ENCODE results near the gene TTYH2.
"Not testable (repeated sequence)": the region's sequence is repeated elsewhere in the genome, so short reads cannot be mapped to it uniquely, and the experiment has no call there.

Gene TTYH2, protein sequence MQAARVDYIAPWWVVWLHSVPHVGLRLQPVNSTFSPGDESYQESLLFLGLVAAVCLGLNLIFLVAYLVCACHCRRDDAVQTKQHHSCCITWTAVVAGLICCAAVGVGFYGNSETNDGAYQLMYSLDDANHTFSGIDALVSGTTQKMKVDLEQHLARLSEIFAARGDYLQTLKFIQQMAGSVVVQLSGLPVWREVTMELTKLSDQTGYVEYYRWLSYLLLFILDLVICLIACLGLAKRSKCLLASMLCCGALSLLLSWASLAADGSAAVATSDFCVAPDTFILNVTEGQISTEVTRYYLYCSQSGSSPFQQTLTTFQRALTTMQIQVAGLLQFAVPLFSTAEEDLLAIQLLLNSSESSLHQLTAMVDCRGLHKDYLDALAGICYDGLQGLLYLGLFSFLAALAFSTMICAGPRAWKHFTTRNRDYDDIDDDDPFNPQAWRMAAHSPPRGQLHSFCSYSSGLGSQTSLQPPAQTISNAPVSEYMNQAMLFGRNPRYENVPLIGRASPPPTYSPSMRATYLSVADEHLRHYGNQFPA

DNA sequence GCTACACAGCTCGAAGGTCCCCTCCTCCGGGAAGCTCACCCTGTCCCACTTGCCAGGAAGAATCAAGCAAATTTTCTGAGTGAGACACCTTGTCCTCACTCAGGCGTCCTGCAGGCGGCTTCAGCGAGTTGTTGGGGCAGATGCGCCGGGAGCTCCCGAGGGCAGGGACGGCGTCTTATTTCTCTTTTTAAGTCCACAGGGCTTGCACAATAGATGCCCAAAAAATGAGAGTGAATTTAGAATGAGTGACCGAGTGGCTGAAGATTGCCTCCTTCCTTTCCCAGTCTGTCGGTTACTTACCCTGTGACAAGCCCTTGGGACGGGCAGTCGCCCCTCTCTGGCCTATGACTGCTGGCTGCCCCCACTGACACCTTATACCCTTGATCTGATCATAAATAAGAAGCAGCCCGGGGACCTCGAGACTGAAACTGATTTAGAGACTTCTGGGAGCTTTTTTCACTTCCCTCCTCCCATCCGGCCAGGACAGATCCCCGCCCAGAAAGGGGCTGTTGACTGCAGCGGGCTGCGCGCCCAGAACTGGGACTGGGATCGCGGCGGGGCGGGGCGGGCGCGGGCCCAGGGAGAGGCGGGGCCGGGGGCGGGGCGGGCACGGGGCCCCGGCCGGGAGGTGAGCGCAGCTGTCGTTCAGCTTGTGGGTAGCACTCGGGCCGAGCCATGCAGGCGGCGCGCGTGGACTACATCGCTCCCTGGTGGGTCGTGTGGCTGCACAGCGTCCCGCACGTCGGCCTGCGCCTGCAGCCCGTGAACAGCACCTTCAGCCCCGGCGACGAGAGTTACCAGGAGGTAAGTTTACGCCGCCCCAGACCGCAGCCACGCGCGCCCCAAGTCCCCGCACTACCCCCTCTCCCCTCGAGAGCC is at the start of gene TTYH2:
TTYH2 (plus strand) TSS at position 659 of the 879 bp plus-strand sequence; CDS start at position 676, 17 bp downstream.
- peak; percentile 61 for DNase-seq (ENCODE audit: low read depth)

DNA sequence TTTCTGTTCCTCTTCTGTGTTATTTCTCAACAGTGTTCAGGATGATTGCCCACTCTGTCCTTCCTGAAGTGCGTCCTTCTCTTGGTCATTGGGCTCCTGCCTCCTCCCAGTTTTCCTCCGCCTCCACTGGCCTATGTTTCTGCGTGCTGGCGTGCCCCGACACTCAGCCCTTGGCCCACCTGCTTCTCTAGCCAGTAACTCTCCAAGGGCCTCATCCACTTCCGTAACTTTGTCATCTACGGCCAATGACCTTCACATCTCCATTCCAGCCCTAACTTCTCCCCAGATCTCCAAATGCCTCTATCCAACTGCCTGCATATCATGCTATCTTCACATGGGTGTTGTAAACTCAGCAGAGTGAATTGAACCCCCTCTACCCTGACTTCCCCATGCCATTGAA is 49.5 kb upstream of the TTYH2 start:
- no peak for DNase-seq (ENCODE audit: low read depth)

DNA sequence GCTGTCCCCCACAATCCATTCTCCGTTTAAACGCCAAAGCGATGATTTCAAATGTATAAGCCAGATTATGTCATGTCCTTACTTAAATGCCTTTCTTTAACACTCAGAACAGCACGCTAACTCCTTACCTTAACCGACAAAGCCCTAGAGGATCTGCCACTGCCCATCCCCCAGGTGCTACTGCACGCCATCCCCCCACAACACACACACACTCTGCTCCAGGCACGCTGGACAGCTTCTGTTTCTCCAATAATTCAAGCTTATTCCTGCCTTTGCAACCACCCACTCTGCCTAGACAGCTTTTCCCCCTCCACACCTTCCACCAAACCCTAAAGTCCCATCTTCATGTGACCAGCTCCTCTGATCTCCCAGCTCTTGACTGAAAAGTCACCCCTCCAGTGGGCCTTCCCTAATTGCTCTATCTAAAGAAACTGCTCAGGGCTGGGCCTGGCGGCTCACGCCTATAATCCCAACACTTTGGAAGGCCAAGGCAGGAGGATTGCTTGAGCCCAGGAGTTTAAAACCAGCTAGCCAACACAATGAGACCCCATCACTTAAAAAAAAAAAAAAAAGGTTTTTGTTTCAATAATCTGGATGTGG is 48.8 kb upstream of the TTYH2 start:
- DNase-seq (ENCODE audit: low read depth): no peak

DNA sequence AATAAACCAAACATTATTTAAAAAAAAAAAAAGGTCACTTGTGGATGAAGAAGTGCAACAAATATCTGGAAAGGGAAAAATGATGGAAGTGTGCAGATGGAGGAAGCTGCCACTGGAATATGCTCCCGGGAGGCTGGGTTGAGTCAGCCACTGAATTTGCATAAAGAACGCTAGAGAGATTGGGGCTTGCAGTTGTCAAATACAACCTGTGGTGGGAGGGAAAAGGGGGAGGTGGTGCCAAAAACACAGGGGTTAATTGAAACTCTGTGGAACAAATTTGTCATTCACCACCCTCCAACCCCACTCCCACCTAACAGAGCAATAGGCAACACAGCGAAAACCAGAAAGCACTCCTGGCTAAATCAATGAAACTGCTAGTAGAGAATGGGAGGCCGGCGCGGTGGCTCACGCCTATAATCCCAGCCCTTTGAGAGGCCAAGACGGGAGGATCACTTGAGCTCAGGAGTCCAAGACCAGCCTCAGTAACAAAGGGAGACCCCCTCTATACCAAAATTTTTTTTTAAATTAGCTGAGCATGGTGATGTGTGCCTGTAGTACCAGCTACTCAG is 47.5 kb upstream of the TTYH2 start:
- no peak for DNase-seq (ENCODE audit: low read depth)

DNA sequence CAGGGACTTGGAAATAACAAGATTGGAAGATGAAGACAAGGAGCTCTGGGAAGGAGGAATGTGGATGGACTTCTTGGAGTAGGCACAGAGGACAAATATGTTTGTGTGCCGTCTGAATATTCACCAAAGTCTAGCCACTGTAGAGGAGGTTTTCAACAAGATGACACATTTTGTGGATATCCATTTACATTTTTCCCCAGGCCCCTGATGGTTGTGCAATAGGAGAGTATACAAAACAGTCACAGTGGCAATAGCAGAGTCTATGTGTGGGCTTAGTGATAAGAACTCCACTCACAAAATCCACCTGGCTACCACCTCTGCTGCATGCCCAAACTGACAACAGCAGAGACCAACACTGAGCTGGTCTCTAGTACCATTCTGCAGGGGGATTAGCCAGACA is 42.4 kb upstream of the TTYH2 start:
- no peak for DNase-seq (ENCODE audit: low read depth)

DNA sequence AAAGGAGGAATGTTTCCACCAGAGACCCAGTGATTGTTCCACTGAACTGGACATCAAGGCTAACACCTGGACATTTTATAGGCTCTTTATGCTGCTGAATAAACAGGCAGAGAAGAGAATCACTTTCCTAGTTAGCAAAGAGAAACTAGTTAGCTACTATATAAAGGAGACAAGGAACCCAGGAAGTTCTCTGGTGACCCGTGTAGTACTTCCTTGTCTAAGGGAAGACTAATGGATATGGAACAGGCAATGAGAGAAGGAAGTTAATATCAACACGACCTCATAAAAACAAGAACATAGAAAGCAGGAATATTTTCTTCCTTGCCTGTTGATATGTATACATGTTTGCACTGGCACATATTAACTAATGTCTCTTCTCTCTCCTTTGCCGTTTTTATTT is 40.7 kb upstream of the TTYH2 start:
- DNase-seq (ENCODE audit: low read depth): no peak

DNA sequence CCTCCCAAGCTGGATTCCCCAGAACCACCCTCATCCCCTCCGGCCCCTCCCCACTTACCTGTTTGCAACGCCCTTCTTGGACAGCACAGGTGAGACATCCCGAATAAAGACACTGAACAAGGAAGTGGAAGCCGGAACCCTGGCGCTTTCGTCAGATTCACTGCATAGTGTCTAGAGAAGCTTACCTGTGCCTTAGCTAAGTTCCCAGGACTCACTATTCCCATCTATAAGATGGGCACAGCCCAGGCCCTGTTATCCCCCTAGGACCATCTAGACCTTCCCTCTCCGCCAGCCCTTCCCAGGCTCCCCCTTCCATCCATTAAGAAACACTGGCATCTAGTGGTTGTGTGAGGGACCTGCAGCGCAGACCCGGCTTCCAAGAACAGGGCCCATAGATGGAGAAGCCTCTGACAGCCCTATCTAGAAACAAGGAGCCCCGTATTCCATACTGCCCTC is 36.8 kb upstream of the TTYH2 start:
- peak; percentile 40 for DNase-seq (ENCODE audit: low read depth)

DNA sequence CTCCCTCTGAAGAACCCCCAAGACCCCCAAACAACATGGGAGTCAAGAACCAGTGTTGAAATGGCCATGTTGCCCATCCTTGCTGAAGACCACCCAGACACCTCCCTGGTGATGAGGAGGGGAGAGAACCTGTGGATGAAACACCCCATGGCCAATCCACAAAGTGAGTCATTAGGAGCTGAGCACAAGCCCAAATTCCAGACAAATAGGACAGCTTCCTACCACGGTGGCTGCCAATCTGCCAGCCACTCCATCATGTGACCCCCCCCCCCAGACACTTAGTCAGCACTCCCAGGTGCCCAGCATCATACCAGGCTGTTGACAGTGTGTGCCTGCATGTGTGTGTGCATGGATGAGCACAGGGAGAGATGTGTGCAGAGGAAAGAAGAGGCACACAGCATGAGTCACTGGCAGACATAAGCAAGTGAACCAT is 36.3 kb upstream of the TTYH2 start:
- no peak for DNase-seq (ENCODE audit: low read depth)

DNA sequence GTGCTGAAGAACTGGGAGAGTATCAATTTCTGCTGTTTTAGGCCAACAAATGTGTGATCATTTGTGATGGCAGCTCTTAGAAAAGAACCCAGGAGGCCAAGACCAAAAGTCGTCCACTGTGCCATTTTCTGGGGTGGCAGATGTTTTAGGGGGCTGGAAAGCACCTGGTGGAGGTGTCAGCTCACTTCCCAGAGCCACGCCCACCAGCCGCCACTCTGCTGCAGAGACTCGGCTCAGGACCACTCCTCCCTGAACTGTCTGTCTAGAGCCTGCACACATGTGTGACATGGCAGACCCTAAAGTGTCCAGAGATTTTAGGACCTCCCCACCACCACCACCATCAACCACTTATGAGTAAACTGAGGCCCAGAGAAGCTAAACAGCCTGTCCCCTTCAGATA is 33.8 kb upstream of the TTYH2 start:
- no peak for DNase-seq (ENCODE audit: low read depth)

DNA sequence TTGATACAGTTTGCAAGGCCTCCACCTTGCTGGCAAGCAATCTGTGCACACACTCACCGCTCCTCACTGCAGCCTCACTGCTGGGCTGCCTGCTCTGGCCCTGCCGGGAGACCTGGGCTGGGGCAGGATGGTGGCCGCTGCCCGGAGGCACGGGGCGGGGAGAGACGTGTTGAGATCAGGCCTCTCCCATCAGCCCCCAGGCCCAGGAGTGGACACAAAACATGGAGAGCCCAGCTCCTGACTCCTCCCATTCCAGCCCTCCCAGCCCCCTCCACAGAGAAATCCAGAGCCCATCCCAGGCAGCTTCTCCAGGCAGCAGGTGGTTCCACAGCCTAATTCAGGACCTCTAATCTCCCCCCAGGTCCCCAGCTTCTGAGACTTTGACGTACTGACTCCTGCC is 33.0 kb upstream of the TTYH2 start:
- no peak for DNase-seq (ENCODE audit: low read depth)

DNA sequence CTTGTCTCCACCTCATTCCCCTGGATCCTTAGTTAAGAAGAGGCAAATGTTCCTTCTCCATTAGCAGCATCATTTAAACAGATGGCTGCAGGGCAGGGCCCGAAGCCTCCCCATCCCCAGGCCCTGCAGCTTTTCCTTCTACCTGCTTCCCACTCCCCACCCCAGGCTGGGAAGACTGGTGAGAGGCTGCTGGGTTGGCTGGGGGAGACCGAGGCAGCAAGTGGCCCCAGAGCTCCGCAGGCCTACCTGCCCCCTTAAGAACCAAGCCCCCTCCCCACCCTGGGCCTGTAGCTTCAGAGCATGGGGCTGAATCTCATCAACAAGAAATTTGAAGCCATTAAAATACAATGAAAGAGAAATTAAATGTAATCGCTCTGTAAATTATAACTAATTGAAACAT is 32.0 kb upstream of the TTYH2 start:
- no peak for DNase-seq (ENCODE audit: low read depth)

DNA sequence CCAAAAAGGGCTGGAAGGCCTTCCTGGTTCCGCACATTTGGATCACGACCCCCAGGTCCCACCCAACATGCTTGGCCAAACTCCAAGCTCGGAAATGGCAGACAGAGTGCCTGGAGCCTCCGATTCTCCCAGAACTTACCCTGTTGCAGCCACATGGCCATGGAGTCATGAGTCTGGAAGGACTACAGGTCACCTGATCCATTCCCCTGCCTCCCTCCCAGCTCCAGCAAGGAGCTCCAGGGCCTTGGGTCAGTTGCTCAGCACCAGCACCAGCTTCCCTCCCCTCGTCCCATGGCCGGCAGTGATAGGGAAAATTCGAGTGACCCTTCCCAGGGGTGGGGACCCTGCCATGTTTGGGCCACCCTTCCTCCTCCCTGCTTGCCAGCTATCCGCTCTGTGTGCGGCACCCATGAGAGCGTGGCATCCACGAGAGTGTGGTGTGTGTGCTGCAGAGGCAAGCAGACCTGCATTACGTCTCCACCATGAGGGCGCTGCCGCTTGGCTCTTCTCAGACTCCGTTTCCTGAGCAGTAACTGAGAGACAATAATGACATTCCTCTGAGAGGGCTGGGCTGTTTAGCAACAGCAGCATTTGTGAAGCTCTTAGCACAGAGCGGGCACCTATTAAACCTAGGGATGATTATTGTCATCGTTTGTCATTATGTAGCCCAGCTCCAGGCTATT is 31.2 kb upstream of the TTYH2 start:
- DNase-seq (ENCODE audit: low read depth): no peak

DNA sequence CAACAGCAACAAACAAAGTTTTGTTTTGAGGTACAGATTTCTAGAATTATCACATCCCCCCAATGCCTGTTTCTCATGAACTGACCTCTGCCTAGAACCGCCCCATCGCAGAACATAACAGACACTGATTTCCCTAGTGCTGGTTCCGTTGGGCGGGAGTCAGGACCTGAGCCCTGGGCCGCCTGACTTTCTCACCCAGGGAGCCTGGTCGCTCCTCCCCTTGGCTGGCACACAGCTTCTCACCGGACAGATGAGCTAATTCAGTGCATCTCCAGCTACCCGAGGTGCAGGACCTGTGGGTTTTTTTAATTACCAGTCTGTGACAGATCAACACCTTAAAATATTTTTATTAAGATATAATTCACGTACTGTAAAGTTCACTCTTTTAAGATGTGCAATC is 30.0 kb upstream of the TTYH2 start:
- DNase-seq (ENCODE audit: low read depth): no peak

DNA sequence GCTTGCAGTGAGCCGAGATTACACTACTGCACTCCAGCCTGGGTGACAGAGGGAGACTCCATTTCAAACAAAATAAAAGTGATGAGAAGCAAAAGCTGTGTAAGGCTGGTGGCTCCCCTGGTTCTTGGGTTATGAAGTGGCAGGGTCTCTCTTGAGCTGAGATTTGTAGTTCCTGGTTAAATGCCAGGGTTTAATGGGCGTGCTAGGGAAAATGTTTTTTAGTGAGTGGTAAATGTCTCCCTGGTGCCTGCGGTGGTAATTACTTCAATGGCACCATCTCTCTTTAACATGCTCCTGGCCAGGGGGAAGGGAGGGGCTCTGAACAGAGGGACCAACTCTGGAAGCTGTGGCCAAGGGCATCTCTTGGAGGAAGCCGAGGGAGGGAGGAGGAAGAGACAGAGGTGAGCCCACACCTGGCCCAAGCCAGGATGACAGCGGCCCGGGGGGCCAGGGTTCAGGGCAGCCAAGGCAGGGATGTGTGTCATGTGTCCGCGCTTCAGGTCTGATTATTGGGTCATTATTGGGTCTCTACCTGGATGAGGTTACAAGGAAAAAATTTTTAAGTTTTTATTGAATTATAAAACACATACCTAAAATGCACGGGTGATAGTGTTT is 27.7 kb upstream of the TTYH2 start:
- no peak for DNase-seq (ENCODE audit: low read depth)

DNA sequence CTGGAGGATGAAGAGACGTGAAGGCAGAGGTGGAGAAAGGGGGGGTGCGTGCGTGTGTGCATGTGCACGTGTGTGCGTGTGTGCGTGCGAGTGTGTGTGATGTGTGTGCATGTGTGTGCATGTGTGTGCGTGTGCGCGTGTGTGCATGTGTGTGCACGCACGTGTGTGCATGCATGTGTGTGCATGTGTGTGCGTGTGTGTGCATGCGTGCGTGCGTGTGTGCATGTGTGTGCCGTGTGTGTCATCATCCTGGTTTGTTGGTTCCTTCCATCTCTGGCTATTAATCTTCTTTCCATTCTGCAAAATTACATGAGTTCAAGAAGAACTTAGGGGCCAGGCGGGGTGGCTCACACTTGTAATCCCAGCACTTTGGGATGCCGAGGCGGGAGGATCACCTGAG is 26.9 kb upstream of the TTYH2 start:
- no peak for DNase-seq (ENCODE audit: low read depth)

DNA sequence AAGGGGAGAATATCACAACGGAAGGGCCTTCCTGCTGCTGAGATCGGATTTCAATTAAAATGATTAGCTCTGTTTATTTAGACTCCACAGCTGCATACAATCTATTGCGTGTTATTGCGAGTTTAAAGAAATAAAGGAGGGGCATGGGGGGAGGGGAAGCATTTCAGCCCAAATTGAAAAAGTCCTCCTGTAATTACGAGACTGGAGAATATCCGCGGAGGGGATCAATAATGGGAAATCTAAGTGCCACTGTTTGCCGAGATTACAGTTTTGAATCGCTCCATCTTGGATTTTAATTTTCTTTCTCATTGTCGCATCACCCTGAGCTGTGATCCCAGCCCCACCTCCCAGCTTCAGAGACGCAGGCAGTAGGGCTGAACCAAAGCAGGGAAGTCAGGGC is 25.6 kb upstream of the TTYH2 start:
- no peak for DNase-seq (ENCODE audit: low read depth)

DNA sequence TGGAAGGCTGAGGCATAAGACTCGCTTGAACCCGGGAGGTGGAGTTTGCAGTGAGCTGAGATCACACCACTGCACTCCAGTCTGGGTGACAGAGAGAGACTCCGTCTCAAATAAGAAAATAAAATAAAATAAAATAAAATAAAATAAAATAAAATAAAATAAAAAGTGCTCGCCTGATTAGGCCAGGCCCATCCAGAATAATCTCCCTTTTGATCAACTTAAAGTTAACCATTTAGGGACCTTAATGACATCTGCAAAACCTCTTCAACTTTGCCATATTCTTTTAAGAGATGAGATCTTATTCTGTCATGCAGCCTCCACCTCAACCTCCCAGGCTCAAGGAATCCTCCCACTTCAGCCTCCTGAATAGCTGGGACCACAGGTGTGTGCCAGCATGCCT is 24.7 kb upstream of the TTYH2 start:
- not testable (repeated sequence) for DNase-seq (ENCODE audit: low read depth)

DNA sequence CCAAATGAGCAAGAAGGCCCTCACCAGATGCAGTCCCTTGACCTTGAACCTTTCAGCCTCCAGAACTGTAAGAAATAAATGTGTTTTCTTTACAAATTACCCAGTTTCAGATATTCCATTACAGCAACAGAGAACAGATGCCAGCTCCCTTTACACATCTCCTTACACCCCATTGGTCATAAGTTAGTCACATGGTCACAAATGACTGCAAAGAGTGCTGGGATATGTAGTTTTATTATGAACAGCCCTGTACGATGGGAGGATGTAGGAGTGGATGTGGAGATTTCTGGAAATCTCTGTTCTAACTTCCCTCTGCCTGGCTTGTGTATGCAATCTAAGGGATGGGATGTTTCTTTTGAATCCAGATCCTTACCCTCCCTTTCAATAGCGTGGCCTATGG is 23.2 kb upstream of the TTYH2 start:
- no peak for DNase-seq (ENCODE audit: low read depth)

DNA sequence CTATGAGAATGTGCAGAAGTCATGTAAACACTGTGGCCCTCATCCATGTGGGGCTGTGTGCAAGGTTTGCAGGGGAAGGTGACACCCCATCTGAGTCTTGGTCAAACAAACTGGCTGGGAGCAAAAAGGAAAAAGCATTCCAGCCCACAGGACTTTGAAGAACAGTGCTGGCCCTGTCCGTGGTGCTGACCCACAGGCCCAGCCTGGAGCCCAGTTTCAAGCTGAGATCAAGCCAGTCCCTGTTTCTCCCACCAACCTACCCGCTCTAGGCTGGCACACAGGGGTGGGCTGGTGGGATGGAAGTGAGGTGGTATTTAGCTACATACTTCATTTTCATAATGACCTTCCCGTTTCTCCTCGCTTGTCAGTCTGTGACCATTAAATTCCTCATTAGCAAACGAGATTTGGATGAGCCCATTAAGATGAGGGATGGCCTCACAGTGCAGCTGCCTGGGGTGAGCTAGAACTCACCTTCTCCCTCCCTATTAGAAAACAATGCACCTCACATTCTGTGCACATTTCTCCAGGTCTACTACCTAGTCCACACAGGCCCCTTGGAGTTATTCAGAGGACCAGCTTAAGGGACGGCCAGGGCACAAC is 22.5 kb upstream of the TTYH2 start:
- no peak for DNase-seq (ENCODE audit: low read depth)

DNA sequence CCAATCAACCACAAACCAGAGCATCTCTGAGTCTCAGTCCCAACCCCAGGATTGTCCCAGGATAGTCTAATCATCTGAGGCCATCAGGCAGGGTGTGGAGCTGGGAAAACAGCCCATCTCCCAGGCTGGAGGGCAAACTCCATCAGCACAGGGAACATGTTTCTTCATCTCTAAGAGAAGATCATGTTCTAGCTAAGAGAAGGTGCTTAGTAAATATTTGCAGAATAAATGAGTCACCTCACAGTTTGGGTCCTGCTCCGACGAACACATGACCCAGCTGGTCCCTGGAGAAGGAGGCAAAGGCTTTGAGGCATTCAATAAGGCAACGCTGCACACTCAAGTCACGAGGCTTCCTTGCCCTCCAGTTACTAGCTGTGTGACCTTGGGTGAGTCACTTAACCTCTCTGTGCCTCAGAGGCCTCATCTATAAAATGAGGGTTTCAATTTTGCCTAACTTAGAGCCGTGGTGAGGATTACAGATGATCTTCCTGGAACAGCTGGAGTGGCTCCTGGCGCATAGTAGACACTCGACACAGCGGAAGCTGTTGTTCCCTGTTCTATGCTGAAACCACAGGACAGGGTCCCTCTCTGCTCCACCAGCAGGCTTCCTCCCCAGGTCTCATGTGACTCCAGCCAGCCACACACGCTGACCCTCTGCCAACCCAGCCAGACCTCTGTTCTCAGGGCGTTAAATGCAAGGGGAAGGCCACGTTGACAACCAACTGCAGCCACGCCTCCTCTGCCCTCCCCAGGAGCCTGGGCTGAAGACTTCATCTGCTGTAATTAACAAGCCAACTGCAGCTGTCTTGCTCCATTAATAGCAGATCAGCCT is 20.2 kb upstream of the TTYH2 start:
- no peak for DNase-seq (ENCODE audit: low read depth)
